ENCODE results near the gene RNF133.

Gene RNF133

GRCh38 chr7:122699017-122699416, at the start of gene RNF133:
Gene RNF133, minus strand, starts transcription at chr7:122699117. Its CDS starts 199 bp downstream, at chr7:122698918.
- no peak for DNase-seq

- DNase-seq, result no peak
Observed at GRCh38 chr7:122748195-122748594, 49.3 kb upstream of the RNF133 start.

- DNase-seq, result no peak
Observed at GRCh38 chr7:122746948-122747347, 48.0 kb upstream of the RNF133 start.

GRCh38 chr7:122743211-122743610, 44.3 kb upstream of the RNF133 start:
- DNase-seq, result no peak

- DNase-seq, result no peak
Observed at GRCh38 chr7:122738947-122739346, 40.0 kb upstream of the RNF133 start.

- DNase-seq, result no peak
Observed at GRCh38 chr7:122736183-122736582, 37.3 kb upstream of the RNF133 start.

- no peak for DNase-seq
Observed at GRCh38 chr7:122727759-122728158, 28.8 kb upstream of the RNF133 start.

- DNase-seq, result no peak
Observed at GRCh38 chr7:122727354-122727753, 28.4 kb upstream of the RNF133 start.

- DNase-seq, result no peak
Observed at GRCh38 chr7:122726881-122727280, 28.0 kb upstream of the RNF133 start.

GRCh38 chr7:122724366-122724765, 25.4 kb upstream of the RNF133 start:
- DNase-seq, result no peak

- DNase-seq, result no peak
Observed at GRCh38 chr7:122719010-122719578, 20.2 kb upstream of the RNF133 start.

GRCh38 chr7:122717356-122718089, 18.6 kb upstream of the RNF133 start:
- DNase-seq, result no peak

- no peak for DNase-seq
Observed at GRCh38 chr7:122715183-122715582, 16.3 kb upstream of the RNF133 start.

- no peak for DNase-seq
Observed at GRCh38 chr7:122710916-122711315, 12.0 kb upstream of the RNF133 start.

GRCh38 chr7:122709930-122710646, 11.2 kb upstream of the RNF133 start:
- no peak for DNase-seq

GRCh38 chr7:122706836-122707235, 7.9 kb upstream of the RNF133 start:
- DNase-seq, result no peak

GRCh38 chr7:122702872-122703510, 4.1 kb upstream of the RNF133 start, which contains the start of gene RNF148:
Gene RNF148, minus strand, starts transcription at chr7:122702922. Its CDS starts 172 bp downstream, at chr7:122702750.
- no peak for DNase-seq

GRCh38 chr7:122695816-122696215, 3.1 kb downstream of the RNF133 start:
- no peak for DNase-seq

GRCh38 chr7:122694697-122695096, 4.2 kb downstream of the RNF133 start:
- DNase-seq, result no peak

- DNase-seq, result no peak
Observed at GRCh38 chr7:122692769-122693309, 6.1 kb downstream of the RNF133 start.

- no peak for DNase-seq
Observed at GRCh38 chr7:122691569-122692235, 7.2 kb downstream of the RNF133 start.

- DNase-seq, result no peak
Observed at GRCh38 chr7:122689346-122690109, 9.4 kb downstream of the RNF133 start.
